Posterior cingulate gyrus (tissue), 11 donors: ENCODE results near the gene TRIP4.
A peak's percentile ranks its signal among the peaks of the same experiment; 100 is the strongest.
"Not testable (repeated sequence)": the region's sequence is repeated elsewhere in the genome, so short reads cannot be mapped to it uniquely, and the experiment has no call there.

Source experiments
- DNase-seq, 10 donors: peaks; one replicate each; pipeline versions ENCODE4 v3.0.0 to v3.0.0-alpha.2; 2020 to 2021; ENCODE audit warnings: mixed read lengths in 3 of 10
- intact Hi-C: fragments of 100-400 bp; cut with DNase I; formaldehyde crosslinking; loops from one replicate; pipeline ENCODE4 v1.15.1; 2023

The TRIP4 gene

DNA sequence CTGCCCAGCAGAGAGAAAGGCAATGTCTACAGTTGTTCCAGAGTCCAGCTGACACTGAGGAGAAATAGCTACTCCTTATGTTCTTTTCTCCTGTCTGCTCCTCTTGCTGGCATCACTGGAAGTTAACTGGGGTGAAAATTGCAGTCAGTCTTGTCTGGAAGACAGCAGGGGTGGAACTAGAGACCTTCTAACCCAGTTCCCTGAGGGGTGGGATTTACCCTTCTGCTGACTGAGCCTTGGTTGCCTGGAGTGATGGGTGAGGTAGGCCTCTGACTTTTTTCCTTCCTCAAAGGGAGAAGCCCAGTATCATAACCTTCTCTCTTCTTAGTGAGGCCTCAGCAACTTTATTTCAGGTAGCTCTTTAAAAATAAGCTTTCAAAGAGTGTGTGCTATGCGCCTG, 88.9 kb downstream of the TRIP4 start:
- no peak for DNase-seq

DNA sequence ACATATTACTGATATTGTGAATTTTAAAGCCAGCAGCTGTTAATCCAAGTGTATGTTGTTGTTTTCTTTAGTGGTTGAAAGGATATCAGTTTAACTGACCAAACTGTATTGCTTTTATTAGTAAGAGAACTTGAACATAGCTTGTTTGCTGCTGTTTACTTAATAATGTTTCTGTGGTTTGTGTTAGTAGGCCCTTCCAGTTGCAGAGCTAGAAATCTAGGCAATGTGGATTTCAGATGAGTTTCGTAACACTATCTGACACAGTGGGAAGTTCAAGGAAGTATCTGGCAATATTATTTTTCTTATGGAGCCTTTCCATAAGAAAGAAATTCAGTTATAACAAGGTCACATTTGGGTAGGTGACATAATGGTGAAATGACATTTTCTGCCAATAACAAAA, 91.2 kb downstream of the TRIP4 start:
- DNase-seq = no peak
- intact Hi-C loops = no loop called here

More for the DNA sequence above, 88.9 kb downstream of the TRIP4 start:
- intact Hi-C loops = no loop called here

DNA sequence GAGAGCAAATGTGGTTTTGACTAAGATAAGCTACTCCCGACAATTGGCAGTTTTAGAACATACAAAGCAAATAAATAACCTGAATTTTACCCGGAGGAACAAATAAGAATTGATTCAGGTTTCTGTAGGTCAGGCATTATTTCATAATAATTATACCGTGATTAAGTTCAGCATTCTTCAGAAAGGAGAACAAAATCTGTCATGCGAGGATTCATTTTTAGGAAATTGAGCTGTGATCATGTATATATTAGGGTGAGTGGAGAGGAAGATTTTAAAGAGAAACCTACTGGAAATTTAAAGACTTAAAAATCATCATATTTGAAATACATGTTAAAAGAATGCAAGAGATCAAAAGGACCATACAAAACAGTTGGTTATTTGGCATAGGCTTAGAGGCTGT, 93.3 kb downstream of the TRIP4 start:
- no peak for DNase-seq
- intact Hi-C loops = no loop called here

DNA sequence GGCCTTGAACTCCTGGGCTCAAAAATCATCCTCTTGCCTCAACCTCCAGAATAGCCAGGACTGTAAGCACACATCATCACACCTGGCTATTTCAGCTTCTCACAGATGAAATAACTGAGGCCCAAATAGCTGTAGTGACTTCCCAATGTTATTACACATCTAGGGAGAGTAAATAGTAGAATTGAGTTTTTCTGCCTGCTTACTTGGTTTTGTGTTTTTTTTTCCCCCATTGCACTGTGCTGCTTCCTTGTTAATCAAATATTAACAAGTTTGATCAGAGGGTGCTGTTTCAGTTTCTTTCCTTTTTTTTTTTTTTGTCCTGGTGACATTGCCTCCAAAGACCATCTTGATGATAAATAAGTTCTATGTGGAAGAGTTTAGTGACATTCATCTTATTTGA, 96.1 kb downstream of the TRIP4 start:
- intact Hi-C loops = no loop called here
- DNase-seq = no peak

DNA sequence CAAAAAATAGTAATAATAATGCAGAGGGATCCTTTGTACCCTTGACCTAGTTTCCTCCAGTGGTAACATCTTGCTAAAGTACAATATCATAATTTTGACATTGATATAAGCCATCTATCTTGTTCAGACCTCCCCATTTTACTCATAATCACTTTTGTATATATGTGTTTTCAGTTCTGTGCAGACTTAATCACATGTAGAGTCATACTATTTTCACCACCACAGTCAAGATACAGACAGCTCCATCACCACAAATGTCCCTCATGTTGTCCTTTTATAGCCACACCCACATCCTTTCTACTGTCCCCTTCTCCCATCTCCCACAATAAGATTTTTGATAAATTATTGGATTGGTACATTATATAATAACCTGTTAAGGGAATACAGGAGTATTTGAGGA, 98.2 kb downstream of the TRIP4 start:
- intact Hi-C loops = no loop called here
- DNase-seq = no peak

DNA sequence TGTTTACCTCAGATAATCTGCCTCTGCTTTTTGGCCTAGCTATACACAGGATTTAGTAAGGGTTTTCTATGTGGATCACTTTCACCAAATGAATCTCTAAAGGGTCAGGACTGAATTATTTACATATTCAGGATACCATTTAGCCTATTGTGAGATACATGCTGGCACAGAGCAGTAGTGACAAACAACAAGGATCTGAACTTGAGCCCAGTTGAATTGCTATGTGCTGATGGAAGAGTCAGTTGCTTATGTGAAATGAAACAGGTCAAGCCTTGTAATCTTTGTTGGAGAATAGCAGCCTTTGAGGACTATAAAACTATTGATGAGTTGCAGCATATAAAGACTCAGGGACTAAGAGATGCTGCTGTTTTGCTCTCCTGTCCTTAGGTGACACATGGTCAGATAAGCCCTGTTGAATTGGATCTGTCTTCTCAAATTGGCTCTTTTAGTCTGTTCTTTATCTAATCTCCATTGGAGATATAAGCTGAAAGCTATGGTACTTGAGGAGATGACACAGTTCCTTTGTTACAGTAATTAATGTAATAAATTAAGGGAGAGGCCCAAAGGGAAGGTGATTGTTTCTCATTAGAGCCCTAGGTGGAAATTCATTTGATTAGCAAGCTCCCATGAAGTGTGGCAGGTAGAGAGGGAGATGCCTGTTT, 103.1 kb downstream of the TRIP4 start:
- intact Hi-C loops = no loop called here
- no peak for DNase-seq

DNA sequence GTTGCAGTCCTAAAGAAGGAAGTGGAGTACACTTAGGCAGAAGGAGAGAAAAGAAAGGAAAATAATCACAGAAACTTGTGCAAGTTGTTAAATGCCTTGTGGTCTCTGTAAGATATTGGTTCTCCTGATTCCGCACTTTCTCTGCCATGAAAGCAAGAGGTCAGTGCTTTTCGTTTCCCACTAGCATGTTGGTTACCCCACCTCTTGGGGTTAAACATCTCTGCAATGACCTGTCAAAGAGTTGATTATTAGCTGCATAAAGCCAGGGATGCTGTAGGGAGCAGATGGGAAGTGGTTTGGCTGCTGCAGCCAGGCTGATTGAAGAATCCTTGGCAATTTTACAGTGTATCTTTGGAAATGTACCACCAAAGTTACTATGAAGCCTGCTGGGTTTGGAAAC, 106.0 kb downstream of the TRIP4 start:
- no peak for DNase-seq
- intact Hi-C loops = no loop called here

DNA sequence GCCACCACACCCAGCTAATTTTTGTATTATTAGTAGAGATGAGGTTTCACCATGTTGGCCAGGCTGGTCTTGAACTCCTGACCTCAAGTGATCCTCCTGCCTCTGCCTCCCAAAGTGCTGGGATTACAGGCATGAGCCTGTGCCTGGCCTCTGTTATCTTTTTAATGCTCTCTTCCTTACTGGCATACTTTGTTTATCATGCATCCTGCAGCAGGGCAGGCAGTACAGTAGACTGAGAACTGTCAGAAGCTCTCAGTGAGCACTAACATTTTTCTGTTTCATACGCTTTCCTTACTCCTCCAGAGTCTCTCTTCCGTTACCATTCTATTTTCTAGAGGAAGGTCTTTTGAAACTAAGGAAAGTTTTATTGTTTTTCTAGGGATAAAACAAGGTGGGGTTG, 108.3 kb downstream of the TRIP4 start:
- intact Hi-C loops = not testable (repeated sequence)

DNA sequence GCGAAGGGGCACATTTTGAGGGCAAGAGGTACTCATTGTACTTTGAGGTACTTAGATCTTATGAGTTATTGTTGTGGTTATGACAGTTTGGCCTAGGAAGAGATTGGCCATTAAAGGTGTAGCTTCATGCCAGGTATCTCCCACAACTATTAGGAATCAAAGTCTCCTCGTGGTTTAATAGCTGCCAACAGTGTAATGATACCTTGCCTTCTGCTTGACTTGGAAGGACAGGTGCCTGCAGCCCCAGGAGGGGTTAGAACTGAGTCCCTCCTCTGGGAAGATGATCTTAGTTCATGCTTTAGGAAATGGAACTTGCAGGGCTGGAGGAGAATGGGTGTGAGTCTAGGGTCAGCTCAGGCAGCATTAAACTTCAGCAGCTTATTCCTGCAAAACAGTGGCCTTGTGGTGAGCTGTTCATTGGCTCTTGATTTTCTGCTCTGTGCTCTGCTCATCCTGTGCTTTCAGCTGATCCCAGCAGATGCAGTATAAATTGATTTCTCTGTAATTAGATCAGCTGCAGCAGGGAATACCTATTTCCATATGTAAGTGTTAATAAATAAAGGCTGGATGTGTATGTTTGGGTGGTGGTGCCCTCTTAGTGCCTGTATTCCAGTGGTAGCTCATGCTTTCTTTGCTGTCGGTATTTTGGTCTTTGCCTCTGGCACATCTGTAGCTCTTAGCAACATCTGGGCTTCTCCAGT, 113.2 kb downstream of the TRIP4 start:
- no peak for DNase-seq
- intact Hi-C loops = no loop called here

More for the DNA sequence above, 108.3 kb downstream of the TRIP4 start:
- not testable (repeated sequence) for DNase-seq

DNA sequence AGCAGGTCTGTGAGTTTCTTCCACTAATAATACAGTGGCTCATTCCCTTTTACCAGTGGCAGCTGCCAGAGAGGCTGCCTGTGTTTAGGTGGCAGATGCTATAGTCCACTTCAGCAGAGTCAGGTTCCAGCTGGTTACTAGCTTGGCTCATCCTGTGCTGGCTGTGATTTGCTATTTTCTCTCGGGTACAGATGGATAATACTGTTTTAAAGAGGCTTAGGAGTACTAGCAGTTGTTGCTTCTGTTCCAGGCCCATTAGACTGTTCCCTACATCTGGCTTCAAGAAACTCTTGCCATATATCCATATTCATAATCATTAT, 113.7 kb downstream of the TRIP4 start:
- peak in 2 of 10 donors; percentile 8 to 12 for DNase-seq
- intact Hi-C loops = no loop called here

DNA sequence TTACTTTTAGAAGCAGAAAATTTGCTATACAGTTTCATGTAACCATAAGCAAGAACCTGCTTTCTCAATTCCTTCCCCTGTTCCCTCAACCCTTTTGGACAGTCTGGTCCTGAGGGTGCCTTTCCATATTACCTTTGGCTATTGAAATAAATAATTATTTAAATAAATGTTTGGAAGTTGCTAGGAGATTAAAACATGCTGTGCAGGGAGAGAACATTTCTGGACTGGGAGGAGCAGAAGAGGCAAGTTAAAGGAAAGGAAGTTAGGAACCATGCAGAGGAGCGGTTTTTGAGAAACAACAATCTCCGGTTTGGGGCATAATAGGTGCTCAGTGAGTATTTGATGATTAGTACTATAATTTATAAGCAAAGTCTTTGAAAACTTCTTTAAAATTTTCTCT, 114.5 kb downstream of the TRIP4 start:
- intact Hi-C loops = no loop called here
- DNase-seq = no peak

DNA sequence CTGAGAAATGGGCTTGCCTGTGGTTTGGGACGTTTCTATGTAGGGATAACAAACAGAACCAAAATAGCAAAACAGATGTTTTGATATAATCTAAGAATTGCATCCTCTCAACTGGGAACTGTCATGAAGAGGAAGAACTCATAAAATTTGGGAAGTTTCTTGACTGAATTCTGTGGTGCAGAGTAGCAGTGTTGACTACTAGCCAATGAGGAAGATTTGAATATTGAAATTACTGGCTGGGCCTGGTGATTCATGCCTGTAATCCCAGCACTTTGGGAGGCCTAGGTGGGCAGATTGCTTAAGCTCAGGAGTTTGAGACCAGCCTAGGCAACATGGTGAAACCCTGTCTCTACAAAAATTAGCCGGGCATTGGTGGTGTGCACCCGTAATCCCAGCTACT, 114.9 kb downstream of the TRIP4 start:
- DNase-seq = no peak

DNA sequence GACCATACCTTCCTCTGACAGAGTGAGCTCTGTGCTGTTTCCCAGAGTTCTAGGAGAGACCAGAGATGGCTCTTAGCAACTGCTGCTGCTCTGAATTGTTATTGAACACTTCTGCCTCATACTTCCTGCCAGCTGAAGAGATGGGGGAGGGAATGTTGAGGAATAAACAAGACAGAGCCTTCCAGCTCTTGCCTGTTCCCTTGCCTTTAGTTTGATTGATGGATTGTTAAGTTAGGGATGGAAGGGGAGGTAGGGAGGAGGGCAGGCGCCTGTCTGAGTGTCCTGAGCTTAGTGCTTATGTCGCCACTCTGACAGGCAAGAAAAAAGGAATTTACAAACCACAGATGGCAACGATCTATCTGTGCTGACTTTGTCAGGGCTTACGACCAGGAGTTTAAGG, 115.6 kb downstream of the TRIP4 start:
- DNase-seq = peak in 1 of 10 donors; percentile 30
- intact Hi-C loops = no loop called here

More for the DNA sequence above, 114.9 kb downstream of the TRIP4 start:
- intact Hi-C loops = no loop called here

DNA sequence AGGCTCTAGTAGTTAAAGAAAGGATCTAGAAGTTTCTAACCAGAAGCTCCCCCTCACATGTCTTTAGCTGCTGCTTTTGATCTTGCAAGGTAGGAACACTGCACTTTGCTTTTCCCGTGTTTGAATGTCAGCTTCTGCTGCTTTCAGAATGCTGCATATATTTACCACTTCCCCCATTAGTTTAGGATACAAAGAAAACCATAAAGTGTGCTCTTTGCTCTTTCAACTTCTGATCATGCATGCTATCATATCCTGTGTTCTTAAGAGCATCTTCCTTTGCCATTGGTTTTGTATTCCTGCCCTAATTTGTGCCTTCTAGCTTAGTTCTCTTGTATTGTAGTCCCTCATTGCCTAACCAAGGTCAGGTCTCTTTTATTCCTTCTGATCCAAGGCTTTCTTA, 116.0 kb downstream of the TRIP4 start:
- DNase-seq = no peak
- intact Hi-C loops = no loop called here
